ENCODE data around the gene MYRFL.

GRCh38 chr12:69978020-69978419 is 153.0 kb downstream of the MYRFL start:
- no peak for TF ChIP-seq POLR2A (IDR thresholded peaks at IDR 0.05)
- TF ChIP-seq, protein P1, sequence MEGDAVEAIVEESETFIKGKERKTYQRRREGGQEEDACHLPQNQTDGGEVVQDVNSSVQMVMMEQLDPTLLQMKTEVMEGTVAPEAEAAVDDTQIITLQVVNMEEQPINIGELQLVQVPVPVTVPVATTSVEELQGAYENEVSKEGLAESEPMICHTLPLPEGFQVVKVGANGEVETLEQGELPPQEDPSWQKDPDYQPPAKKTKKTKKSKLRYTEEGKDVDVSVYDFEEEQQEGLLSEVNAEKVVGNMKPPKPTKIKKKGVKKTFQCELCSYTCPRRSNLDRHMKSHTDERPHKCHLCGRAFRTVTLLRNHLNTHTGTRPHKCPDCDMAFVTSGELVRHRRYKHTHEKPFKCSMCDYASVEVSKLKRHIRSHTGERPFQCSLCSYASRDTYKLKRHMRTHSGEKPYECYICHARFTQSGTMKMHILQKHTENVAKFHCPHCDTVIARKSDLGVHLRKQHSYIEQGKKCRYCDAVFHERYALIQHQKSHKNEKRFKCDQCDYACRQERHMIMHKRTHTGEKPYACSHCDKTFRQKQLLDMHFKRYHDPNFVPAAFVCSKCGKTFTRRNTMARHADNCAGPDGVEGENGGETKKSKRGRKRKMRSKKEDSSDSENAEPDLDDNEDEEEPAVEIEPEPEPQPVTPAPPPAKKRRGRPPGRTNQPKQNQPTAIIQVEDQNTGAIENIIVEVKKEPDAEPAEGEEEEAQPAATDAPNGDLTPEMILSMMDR (IDR thresholded peaks at IDR 0.05): no peak

Data from vagina (tissue), 2 donors.